ENCODE results near the gene FAM114A1.

GRCh38 chr4:38856046-38856445 lies 11.6 kb upstream of the FAM114A1 start:
- TF ChIP-seq, protein P1, sequence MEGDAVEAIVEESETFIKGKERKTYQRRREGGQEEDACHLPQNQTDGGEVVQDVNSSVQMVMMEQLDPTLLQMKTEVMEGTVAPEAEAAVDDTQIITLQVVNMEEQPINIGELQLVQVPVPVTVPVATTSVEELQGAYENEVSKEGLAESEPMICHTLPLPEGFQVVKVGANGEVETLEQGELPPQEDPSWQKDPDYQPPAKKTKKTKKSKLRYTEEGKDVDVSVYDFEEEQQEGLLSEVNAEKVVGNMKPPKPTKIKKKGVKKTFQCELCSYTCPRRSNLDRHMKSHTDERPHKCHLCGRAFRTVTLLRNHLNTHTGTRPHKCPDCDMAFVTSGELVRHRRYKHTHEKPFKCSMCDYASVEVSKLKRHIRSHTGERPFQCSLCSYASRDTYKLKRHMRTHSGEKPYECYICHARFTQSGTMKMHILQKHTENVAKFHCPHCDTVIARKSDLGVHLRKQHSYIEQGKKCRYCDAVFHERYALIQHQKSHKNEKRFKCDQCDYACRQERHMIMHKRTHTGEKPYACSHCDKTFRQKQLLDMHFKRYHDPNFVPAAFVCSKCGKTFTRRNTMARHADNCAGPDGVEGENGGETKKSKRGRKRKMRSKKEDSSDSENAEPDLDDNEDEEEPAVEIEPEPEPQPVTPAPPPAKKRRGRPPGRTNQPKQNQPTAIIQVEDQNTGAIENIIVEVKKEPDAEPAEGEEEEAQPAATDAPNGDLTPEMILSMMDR (IDR thresholded peaks at IDR 0.05; ENCODE audit: low read depth, low read length), result no peak
- TF ChIP-seq EZH2phosphoT487 (IDR thresholded peaks at IDR 0.05; ENCODE audit: low read depth), result no peak

Measured in OCI-LY3 (cell line).